Thyroid gland (tissue), 4 donors: Measurements from ENCODE around the gene PPM1N.

Experiments
- POLR2A ChIP-seq, 2 donors: fragments of 450-650 bp; IDR thresholded peaks; one replicate each; pipeline ENCODE4 v1.6.1; 2017; ENCODE audit warnings: antibody characterized with exemption in 2 of 2, mild to moderate bottlenecking in 2 of 2, moderate library complexity in 1 of 2
- TF ChIP-seq, protein P1 (sequence below), 6 experiments: fragments of 200-600 bp in 3 of 6; fragments of 450-650 bp in 3 of 6; sonication (generic) in 3 of 6; IDR thresholded peaks; one replicate each; pipeline ENCODE4 v1.5.1; 2016 to 2019; ENCODE audit warnings: antibody characterized with exemption in 6 of 6, mild to moderate bottlenecking in 2 of 6, inconsistent platforms in 1 of 6, moderate library complexity in 1 of 6

DNA sequence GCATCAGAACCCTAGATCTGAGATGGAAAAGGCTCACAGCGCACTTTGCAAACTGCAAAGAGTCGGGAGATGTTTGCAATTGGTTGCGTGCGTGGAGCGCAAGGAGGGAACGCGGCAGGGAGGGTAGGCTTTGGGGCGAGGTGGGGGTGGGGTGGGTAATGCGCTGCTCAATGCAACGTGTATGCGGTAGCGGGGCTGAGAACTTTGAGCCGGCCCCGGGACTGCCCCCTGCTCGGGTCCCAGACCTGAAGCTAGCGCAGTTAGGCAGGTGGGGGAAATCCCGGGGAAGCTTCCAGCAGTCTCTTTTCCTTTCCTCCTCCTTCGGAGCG lies 29.5 kb upstream of the PPM1N start:
- TF ChIP-seq, protein P1, sequence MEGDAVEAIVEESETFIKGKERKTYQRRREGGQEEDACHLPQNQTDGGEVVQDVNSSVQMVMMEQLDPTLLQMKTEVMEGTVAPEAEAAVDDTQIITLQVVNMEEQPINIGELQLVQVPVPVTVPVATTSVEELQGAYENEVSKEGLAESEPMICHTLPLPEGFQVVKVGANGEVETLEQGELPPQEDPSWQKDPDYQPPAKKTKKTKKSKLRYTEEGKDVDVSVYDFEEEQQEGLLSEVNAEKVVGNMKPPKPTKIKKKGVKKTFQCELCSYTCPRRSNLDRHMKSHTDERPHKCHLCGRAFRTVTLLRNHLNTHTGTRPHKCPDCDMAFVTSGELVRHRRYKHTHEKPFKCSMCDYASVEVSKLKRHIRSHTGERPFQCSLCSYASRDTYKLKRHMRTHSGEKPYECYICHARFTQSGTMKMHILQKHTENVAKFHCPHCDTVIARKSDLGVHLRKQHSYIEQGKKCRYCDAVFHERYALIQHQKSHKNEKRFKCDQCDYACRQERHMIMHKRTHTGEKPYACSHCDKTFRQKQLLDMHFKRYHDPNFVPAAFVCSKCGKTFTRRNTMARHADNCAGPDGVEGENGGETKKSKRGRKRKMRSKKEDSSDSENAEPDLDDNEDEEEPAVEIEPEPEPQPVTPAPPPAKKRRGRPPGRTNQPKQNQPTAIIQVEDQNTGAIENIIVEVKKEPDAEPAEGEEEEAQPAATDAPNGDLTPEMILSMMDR (IDR thresholded peaks at IDR 0.05), result no peak
- no peak for TF ChIP-seq POLR2A (IDR thresholded peaks at IDR 0.05)
